Measurements from ENCODE around the gene WDR93.
"Not testable (repeated sequence)": the region's sequence is repeated elsewhere in the genome, so short reads cannot be mapped to it uniquely, and the experiment has no call there.

WDR93 gene

DNA sequence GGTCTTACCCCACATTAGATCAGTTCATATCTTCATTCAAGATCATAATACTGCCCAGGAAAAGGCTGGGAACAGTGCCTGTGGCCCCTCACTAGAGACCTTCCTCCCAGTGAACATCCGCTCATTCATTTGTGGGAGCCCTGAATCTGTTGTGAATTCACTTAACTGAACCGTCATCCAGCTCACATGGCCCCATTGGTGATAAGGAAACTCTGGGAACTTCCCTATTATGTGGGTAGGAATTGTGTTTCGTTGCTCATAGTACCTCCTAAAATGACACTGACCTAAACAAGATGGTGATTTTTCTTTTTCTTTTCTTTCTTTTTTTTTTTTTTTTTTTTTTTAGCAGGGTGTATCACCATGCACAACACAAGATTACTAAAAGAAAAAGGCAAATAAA lies 78.8 kb downstream of the WDR93 start:
- peaks cover 4% of the 10 kb centered on the region for H3K27me3 Mint-ChIP-seq (ENCODE audit: low read depth)
- no peaks in the 10 kb centered on the region for H3K4me1 Mint-ChIP-seq (ENCODE audit: low read depth)
- H3K36me3 Mint-ChIP-seq (ENCODE audit: low read depth): no peaks in the 10 kb centered on the region
- H3K27ac Mint-ChIP-seq: no peak overlapping the region
- DNase-seq (ENCODE audit: low spot score): no peak
- H3K9me3 Mint-ChIP-seq: no peaks in the 10 kb centered on the region
- H3K4me3 Mint-ChIP-seq: no peak overlapping the region

DNA sequence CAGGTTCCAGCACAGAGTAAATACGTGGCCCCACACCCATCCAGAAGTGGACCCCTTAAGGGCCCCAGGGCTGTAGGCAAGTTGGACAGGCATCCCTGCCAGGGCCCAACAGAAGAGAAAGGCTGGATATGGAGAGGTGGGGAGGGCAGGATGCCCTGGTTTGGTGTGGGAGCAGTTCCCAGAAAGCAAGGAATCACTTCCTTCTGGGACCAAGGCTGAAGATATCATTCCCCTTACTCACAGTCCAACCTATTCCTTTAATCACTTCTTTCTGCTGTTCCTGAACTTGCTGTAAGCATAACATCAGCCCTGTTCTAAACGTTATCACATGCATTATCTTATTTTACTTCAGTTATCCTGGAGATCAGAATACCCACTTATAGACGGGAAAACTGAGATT lies 79.4 kb downstream of the WDR93 start:
- peaks cover 4% of the 10 kb centered on the region for H3K27me3 Mint-ChIP-seq (ENCODE audit: low read depth)
- no peak overlapping the region for H3K27ac Mint-ChIP-seq
- H3K9me3 Mint-ChIP-seq: no peaks in the 10 kb centered on the region
- no peaks in the 10 kb centered on the region for H3K36me3 Mint-ChIP-seq (ENCODE audit: low read depth)
- no peak overlapping the region for H3K4me3 Mint-ChIP-seq
- DNase-seq (ENCODE audit: low spot score): no peak
- H3K4me1 Mint-ChIP-seq (ENCODE audit: low read depth): no peaks in the 10 kb centered on the region

- Mint-ChIP-seq H3K27ac (no peak overlapping the region), H3K4me3 (no peak overlapping the region), H3K27me3 (ENCODE audit: low read depth) (peaks cover 17% of the 10 kb centered on the region), H3K36me3 (ENCODE audit: low read depth) (no peaks in the 10 kb centered on the region), H3K9me3 (no peaks in the 10 kb centered on the region), H3K4me1 (ENCODE audit: low read depth) (no peaks in the 10 kb centered on the region)
- DNase-seq (ENCODE audit: low spot score): no peak
Measured at GRCh38 chr15:89772932-89773583, 82.4 kb downstream of the WDR93 start.

- no peak for DNase-seq (ENCODE audit: low spot score)
- no peaks in the 10 kb centered on the region for H3K4me1 Mint-ChIP-seq (ENCODE audit: low read depth)
- H3K4me3 Mint-ChIP-seq: no peak overlapping the region
- no peaks in the 10 kb centered on the region for H3K36me3 Mint-ChIP-seq (ENCODE audit: low read depth)
- H3K27ac Mint-ChIP-seq: no peak overlapping the region
- no peaks in the 10 kb centered on the region for H3K9me3 Mint-ChIP-seq
- peaks cover 19% of the 10 kb centered on the region for H3K27me3 Mint-ChIP-seq (ENCODE audit: low read depth)
Measured at GRCh38 chr15:89774492-89774891, 83.9 kb downstream of the WDR93 start.

DNA sequence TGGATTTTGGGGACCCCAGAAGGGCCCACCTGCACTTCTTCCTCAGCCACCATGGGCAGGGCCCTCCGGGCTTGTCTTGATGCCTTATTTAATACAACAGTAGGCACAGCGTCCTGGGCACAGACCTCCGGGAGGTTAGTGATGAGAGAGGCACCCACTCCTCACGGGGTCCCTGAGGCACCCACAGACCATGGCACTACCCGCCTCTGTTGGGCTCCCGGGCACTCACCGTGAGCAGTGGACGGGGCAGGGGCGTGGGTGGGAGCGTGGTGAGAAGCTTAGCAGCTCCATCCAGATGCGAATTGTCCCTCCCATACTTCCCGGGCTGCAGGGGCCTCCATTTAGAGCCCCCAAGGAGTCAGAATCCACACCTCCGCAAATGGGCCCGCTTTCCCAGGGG lies 85.2 kb downstream of the WDR93 start:
- DNase-seq (ENCODE audit: low spot score): no peak
- no peak overlapping the region for H3K27ac Mint-ChIP-seq
- H3K9me3 Mint-ChIP-seq: no peaks in the 10 kb centered on the region
- H3K4me1 Mint-ChIP-seq (ENCODE audit: low read depth): peaks cover 3% of the 10 kb centered on the region
- H3K36me3 Mint-ChIP-seq (ENCODE audit: low read depth): no peaks in the 10 kb centered on the region
- peaks cover 19% of the 10 kb centered on the region for H3K27me3 Mint-ChIP-seq (ENCODE audit: low read depth)
- H3K4me3 Mint-ChIP-seq: no peak overlapping the region

DNA sequence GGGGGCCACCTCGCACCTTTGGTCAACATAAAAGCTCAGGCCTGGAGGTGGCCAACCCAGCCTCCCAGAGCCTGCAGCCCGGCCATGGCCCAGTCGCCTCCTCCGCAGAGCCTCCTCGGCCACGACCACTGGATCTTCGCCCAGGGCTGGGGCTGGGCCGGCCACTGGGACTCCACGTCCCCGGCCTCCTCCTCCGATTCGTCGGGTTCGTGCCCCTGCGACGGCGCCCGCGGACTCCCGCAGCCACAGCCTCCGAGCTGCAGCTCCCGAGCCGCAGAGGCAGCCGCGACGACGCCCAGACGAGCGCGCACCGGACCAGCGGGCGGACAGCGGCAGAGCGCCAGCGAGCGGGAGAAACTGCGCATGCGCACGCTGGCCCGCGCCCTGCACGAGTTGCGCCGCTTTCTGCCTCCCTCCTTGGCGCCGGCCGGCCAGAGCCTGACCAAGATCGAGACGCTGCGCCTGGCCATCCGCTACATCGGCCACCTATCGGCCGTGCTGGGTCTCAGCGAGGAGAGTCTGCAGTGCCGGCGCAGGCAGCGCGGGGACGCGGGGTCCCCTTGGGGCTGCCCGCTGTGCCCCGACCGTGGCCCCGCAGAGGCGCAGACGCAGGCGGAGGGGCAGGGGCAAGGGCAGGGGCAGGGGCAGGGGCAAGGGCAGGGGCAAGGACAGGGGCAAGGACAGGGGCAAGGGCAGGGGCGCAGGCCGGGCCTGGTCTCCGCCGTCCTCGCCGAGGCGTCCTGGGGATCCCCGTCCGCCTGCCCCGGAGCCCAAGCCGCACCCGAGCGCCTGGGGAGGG lies 85.9 kb downstream of the WDR93 start, which contains the start of gene MESP2:
MESP2 (plus strand) TSS at position 59 of the 799 bp plus-strand sequence; CDS start at position 85, 26 bp downstream.
- Mint-ChIP-seq H3K27me3 (ENCODE audit: low read depth) (peaks cover 19% of the 10 kb centered on the region), H3K9me3 (no peaks in the 10 kb centered on the region), H3K27ac (no peak within 1 kb of the TSS), H3K4me3 (peak within 1 kb of the TSS; percentile 62), H3K4me1 (ENCODE audit: low read depth) (peaks cover 9% of the 10 kb centered on the region), H3K36me3 (ENCODE audit: low read depth) (no peaks in the 10 kb centered on the region)
- DNase-seq (ENCODE audit: low spot score): peak; percentile 67

GRCh38 chr15:89777073-89777751 lies 86.6 kb downstream of the WDR93 start:
- Mint-ChIP-seq H3K4me1 (ENCODE audit: low read depth) (peaks cover 11% of the 10 kb centered on the region), H3K27ac (no peak overlapping the region), H3K4me3 (peak overlapping the region; percentile 52), H3K27me3 (ENCODE audit: low read depth) (peaks cover 19% of the 10 kb centered on the region), H3K36me3 (ENCODE audit: low read depth) (no peaks in the 10 kb centered on the region), H3K9me3 (no peaks in the 10 kb centered on the region)
- no peak for DNase-seq (ENCODE audit: low spot score)

DNA sequence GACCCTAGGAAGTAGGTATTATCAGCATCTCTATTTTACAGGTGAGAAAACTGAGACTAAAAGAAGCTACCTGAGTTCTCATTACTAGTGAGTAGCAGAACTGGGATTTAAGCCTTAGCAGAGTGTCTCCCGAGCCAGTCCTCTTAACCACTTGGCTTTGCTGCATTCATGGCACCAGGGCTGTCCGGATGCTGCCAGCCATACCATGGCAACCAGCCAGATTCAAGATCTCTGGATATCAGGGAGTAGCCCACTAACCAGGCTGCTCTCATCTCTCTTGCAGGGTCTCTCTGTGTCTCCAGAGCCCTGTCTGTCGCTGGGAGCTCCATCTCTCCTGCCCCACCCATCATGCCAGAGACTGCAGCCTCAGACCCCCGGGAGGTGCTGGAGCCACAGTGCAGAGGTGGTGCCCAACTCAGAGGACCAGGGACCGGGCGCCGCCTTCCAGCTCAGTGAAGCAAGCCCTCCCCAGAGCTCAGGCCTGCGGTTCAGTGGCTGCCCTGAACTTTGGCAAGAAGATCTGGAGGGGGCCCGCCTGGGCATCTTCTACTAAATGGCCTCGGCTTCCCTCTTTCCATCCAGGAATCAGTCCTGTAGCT lies 87.3 kb downstream of the WDR93 start:
- peaks cover 19% of the 10 kb centered on the region for H3K27me3 Mint-ChIP-seq (ENCODE audit: low read depth)
- H3K27ac Mint-ChIP-seq: no peak overlapping the region
- no peak overlapping the region for H3K4me3 Mint-ChIP-seq
- DNase-seq (ENCODE audit: low spot score): no peak
- no peaks in the 10 kb centered on the region for H3K9me3 Mint-ChIP-seq
- no peaks in the 10 kb centered on the region for H3K36me3 Mint-ChIP-seq (ENCODE audit: low read depth)
- peaks cover 11% of the 10 kb centered on the region for H3K4me1 Mint-ChIP-seq (ENCODE audit: low read depth)

DNA sequence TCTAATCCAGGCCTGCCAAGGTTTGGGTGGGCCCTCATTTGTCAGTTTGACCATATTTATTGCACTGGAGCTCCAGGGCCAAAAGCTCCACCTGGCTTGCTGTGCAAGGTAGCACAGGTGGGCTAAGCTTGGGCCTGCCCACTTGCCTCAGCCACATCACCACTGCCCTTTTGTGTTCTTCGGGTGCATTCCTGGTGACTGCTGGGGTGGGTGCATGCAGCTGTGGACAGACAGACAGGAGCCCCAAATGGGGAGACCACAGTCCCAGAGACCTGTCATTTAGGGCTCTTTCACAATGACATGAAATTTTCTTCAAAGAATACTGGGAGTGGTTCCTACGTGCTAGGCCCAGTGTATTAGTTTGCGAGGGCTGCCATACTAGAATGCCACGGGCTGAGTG lies 88.2 kb downstream of the WDR93 start:
- H3K36me3 Mint-ChIP-seq (ENCODE audit: low read depth): no peaks in the 10 kb centered on the region
- H3K4me1 Mint-ChIP-seq (ENCODE audit: low read depth): peaks cover 11% of the 10 kb centered on the region
- no peak overlapping the region for H3K27ac Mint-ChIP-seq
- no peak overlapping the region for H3K4me3 Mint-ChIP-seq
- H3K9me3 Mint-ChIP-seq: no peaks in the 10 kb centered on the region
- peaks cover 19% of the 10 kb centered on the region for H3K27me3 Mint-ChIP-seq (ENCODE audit: low read depth)
- DNase-seq (ENCODE audit: low spot score): no peak

GRCh38 chr15:89780601-89781000 lies 90.0 kb downstream of the WDR93 start:
- DNase-seq (ENCODE audit: low spot score): no peak
- H3K27me3 Mint-ChIP-seq (ENCODE audit: low read depth): peaks cover 13% of the 10 kb centered on the region
- H3K27ac Mint-ChIP-seq: no peak overlapping the region
- H3K9me3 Mint-ChIP-seq: no peaks in the 10 kb centered on the region
- H3K4me1 Mint-ChIP-seq (ENCODE audit: low read depth): peaks cover 11% of the 10 kb centered on the region
- H3K4me3 Mint-ChIP-seq: no peak overlapping the region
- no peaks in the 10 kb centered on the region for H3K36me3 Mint-ChIP-seq (ENCODE audit: low read depth)

GRCh38 chr15:89781055-89781454 lies 90.4 kb downstream of the WDR93 start:
- Mint-ChIP-seq H3K4me1 (ENCODE audit: low read depth) (peaks cover 11% of the 10 kb centered on the region), H3K4me3 (no peak overlapping the region), H3K36me3 (ENCODE audit: low read depth) (no peaks in the 10 kb centered on the region), H3K27me3 (ENCODE audit: low read depth) (peaks cover 13% of the 10 kb centered on the region), H3K27ac (no peak overlapping the region), H3K9me3 (no peaks in the 10 kb centered on the region)
- no peak for DNase-seq (ENCODE audit: low spot score)

- Mint-ChIP-seq H3K27ac (no peak overlapping the region), H3K4me3 (no peak overlapping the region), H3K4me1 (ENCODE audit: low read depth) (peaks cover 11% of the 10 kb centered on the region), H3K36me3 (ENCODE audit: low read depth) (no peaks in the 10 kb centered on the region), H3K27me3 (ENCODE audit: low read depth) (peaks cover 12% of the 10 kb centered on the region), H3K9me3 (no peaks in the 10 kb centered on the region)
- DNase-seq (ENCODE audit: low spot score): no peak
Measured at GRCh38 chr15:89781891-89782618, 91.4 kb downstream of the WDR93 start.

- H3K4me3 Mint-ChIP-seq; H3K9me3 Mint-ChIP-seq; H3K27me3 Mint-ChIP-seq (ENCODE audit: low read depth); H3K36me3 Mint-ChIP-seq (ENCODE audit: low read depth); H3K27ac Mint-ChIP-seq; DNase-seq (ENCODE audit: low spot score): not testable (repeated sequence)
- H3K4me1 Mint-ChIP-seq (ENCODE audit: low read depth): peaks cover 11% of the 10 kb centered on the region
Measured at GRCh38 chr15:89782619-89782950, 92.0 kb downstream of the WDR93 start.

Measured in T-helper 2 cell treated with Interferon-gamma antibody and Interleukin-4, amounts not matched to agents 5 μg/mL and 100 μg/mL, for 36 hours (primary cell).